GM12873 (cell line): ENCODE data around the gene PXDN.

Experiments used
- CTCF ChIP-seq: IDR thresholded peaks from 2 replicates; pipeline ENCODE4 v1.5.1; 2012; ENCODE audit warnings: low read depth, mild to moderate bottlenecking, moderate library complexity, low read length, control low read depth; ENCODE audit not compliant: insufficient read depth; ENCODE audit errors: missing control alignments

PXDN gene

GRCh38 chr2:1601471-1602277 is 142.6 kb downstream of the PXDN start:
- TF ChIP-seq CTCF, result no peak

DNA sequence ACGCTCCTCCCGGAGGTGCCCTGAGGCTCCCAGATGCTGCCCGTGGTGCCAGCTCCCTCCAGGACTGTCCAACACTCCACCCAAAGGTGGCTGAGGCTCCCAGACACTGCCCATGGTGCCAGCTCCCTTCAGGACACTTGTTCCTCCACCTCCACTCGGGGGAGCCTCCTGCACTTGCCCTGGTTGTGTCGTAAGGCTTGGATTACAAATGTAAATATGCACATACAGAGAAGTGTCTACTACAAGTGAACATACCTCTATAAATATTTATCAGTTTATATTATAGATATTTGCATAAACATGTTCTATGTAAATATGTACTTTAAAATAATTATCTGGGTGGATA is 143.3 kb downstream of the PXDN start:
- no peak for TF ChIP-seq CTCF

- TF ChIP-seq CTCF, result no peak
Measured at GRCh38 chr2:1600191-1601066, 143.9 kb downstream of the PXDN start.

- no peak for TF ChIP-seq CTCF
Measured at GRCh38 chr2:1599301-1600085, 144.8 kb downstream of the PXDN start.

- no peak for TF ChIP-seq CTCF
Measured at GRCh38 chr2:1598800-1599199, 145.5 kb downstream of the PXDN start.

- TF ChIP-seq CTCF, result no peak
Measured at GRCh38 chr2:1598041-1598710, 146.1 kb downstream of the PXDN start.

DNA sequence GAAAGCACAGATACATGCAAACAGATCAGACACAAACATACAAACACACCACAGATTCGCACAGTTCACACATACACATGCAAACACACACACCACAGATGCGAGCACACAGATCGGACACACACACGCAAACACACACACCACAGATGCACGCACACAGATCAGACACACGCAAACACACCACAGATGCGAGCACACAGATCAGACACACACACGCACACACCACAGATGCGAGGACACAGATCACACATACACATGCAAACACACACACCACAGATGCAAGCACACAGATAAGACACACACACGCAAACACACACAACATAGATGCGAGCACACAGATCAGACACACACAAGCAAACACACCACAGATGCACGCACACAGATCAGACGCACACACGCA is 149.0 kb downstream of the PXDN start:
- no peak for TF ChIP-seq CTCF
